Left lung (tissue), 10 donors: ENCODE results near the gene WWC1. TPM values are rescaled to one million over a fixed set of nuclear protein-coding genes. Genes with fewer than 3 reads are reported as not detected.

Experiments used
- ATAC-seq: fragments of 200-7000 bp; cut with Tn5 transposase; one replicate; pipeline ENCODE4 v1.9.1; 2020; ENCODE audit warnings: moderate library complexity
- DNase-seq, 4 donors: peaks; one replicate each; pipeline ENCODE4 v3.0.0-alpha.2; 2013 to 2020
- H3K27ac ChIP-seq, 2 donors: fragments of 200-600 bp; sonication (generic) in 1 of 2; one replicate each; pipeline versions ENCODE4 v1.5.0 to v1.8.0; 2020 to 2021
- H3K27me3 ChIP-seq, 2 donors: fragments of 200-600 bp; sonication (generic) in 1 of 2; one replicate each; pipeline versions ENCODE4 v1.5.0 to v1.8.0; 2020 to 2021
- H3K36me3 ChIP-seq, 2 donors: fragments of 200-600 bp; sonication (generic) in 1 of 2; one replicate each; pipeline versions ENCODE4 v1.5.0 to v1.8.0; 2020 to 2021
- H3K4me1 ChIP-seq, 2 donors: fragments of 200-600 bp; one replicate each; pipeline ENCODE4 v1.8.0; 2021
- H3K4me3 ChIP-seq, 2 donors: fragments of 200-600 bp; sonication (generic) in 1 of 2; one replicate each; pipeline versions ENCODE4 v1.5.0 to v1.8.0; 2020 to 2021; ENCODE audit warnings: mild to moderate bottlenecking in 1 of 2
- H3K9me3 ChIP-seq, 2 donors: fragments of 200-600 bp; sonication (generic) in 1 of 2; one replicate each; pipeline versions ENCODE4 v1.5.0 to v1.8.0; 2020 to 2021
- CTCF ChIP-seq, 2 donors: fragments of 200-600 bp; sonication (generic) in 1 of 2; IDR thresholded peaks; one replicate each; pipeline versions ENCODE4 v1.5.0 to v1.8.0; 2021; ENCODE audit warnings: antibody characterized with exemption in 2 of 2
- intact Hi-C, 2 donors: fragments of 100-400 bp; cut with DNase I; formaldehyde crosslinking; loops; one replicate each; pipeline versions ENCODE4 v1.11.2 to v1.14.2; 2022
- polyA plus RNA-seq, 6 donors: library from polyadenylated mRNA; unstranded; fragments of 120-200 nt; gene quantifications; one replicate each; pipeline ENCODE4 v1.2.1, GENCODE V29; 2013; ENCODE audit not compliant: insufficient read length in 6 of 6
- total RNA-seq, 2 donors: library from RNA; stranded (reverse); fragmentation: NEBNext Ultra II Directional; extraction: Animal tissue kit (Norgen Biotek cat#: 25700); gene quantifications; one replicate each; pipeline ENCODE4 v1.2.1, GENCODE V29; 2021
- donor health status: DM: no; HTN: yes; CAD: no.
- donor health status: DM: no; HTN: no; CAD: no.

The WWC1 gene
- total and polyA plus RNA-seq, 8 donors = 59.6 to 128 (median 86.1) TPM

- DNase-seq = no peak
- H3K9me3 ChIP-seq = peaks cover 0 to 10% of the 10 kb centered on the region in 2 donors
- H3K36me3 ChIP-seq = no peaks in the 10 kb centered on the region
- H3K4me1 ChIP-seq = no peaks in the 10 kb centered on the region
- no peak overlapping the region for H3K4me3 ChIP-seq
- no peaks in the 10 kb centered on the region for H3K27me3 ChIP-seq
- no peak for TF ChIP-seq CTCF (IDR thresholded peaks at IDR 0.05)
- ATAC-seq = no peak
- intact Hi-C loops = no loop called here
- H3K27ac ChIP-seq = no peak overlapping the region
These were observed 102.3 kb downstream of the WWC1 start for GRCh38 chr5:168393773-168394172.

DNA sequence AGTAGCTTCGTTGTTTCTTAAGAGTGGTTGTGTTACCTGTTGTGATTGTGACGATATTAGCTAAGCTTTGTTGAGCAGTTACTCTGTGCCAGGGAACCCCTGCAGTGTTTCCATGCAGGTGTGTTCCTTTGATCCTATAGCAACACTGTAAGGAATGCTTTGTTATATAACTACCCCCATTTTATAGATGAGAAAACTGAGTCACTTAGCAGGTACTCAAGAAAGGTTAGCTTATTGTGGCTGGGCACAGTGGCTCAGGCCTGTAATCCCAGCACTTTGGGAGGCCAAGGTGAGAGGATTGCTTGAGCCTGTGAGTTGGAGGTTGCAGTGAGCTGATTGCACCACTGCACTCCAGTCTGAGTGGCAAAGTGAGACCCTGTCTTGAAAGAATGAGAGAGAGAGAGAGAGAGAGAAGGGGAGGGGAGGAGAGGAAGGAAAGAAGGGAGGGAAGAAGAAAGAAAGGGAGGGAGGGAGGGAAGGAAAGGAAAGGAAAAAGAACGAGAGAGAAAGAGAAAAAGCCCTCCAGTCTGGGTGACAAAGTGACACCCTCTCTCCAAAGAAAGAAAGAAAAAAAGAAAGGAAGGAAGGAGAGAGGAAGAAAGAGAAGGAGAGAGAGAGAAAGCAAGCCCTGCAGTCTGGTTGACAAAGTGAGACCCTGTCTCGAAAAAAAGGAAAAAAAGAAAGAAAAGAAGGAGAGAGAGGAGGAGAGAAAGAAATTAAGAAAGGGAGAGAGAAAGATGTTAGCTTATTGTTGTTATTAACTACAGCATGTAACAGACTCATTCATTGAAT, 109.2 kb downstream of the WWC1 start:
- TF ChIP-seq CTCF (IDR thresholded peaks at IDR 0.05) = no peak
- H3K27ac ChIP-seq = no peak overlapping the region

DNA sequence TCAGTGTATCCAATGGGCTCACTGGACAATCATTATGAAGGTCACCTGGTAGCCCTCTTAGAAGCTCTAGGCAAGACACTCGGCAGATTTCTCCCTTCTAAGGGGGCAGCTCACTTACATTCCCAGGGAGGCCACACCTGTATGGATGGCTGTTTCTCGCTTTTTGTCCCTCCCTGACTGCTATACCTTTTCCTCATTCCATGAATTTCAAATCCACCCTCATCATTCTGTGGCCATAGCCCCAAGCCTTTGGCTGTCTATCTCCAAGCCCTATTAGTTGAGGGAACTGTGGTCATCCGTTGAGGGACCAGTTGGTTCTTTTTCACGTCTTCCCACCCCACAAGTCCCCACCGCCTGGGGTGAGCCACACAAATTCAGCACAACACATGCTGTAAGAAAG, 109.8 kb downstream of the WWC1 start:
- no peak for TF ChIP-seq CTCF (IDR thresholded peaks at IDR 0.05)
- Histone ChIP-seq H3K27ac (peak overlapping the region; percentile 9 to 46), H3K4me1 (no peaks in the 10 kb centered on the region), H3K4me3 (no peak overlapping the region), H3K9me3 (no peaks in the 10 kb centered on the region), H3K27me3 (no peaks in the 10 kb centered on the region), H3K36me3 (no peaks in the 10 kb centered on the region)
- ATAC-seq = peak; percentile 9
- DNase-seq = no peak
- intact Hi-C loops = no loop called here

More for the DNA sequence above, 109.2 kb downstream of the WWC1 start:
- Histone ChIP-seq H3K4me1 (no peaks in the 10 kb centered on the region), H3K36me3 (no peaks in the 10 kb centered on the region), H3K9me3 (no peaks in the 10 kb centered on the region), H3K27me3 (no peaks in the 10 kb centered on the region), H3K4me3 (no peak overlapping the region)
- DNase-seq (no peak), ATAC-seq (no peak)
- intact Hi-C loops = no loop called here

- Histone ChIP-seq H3K9me3 (no peaks in the 10 kb centered on the region), H3K27me3 (no peaks in the 10 kb centered on the region), H3K4me3 (no peak overlapping the region), H3K27ac (peak overlapping the region; percentile 9 to 46), H3K36me3 (no peaks in the 10 kb centered on the region), H3K4me1 (no peaks in the 10 kb centered on the region)
- peak in 2 of 4 donors; percentile 26 to 79 for DNase-seq
- peak; percentile 90 for ATAC-seq
- no peak for TF ChIP-seq CTCF (IDR thresholded peaks at IDR 0.05)
- intact Hi-C loops = no loop called here
These were observed 110.4 kb downstream of the WWC1 start for GRCh38 chr5:168401880-168402279.

GRCh38 chr5:168404365-168404764, 112.9 kb downstream of the WWC1 start:
- ATAC-seq (no peak), DNase-seq (no peak)
- Histone ChIP-seq H3K36me3 (no peaks in the 10 kb centered on the region), H3K27me3 (no peaks in the 10 kb centered on the region), H3K27ac (no peak overlapping the region), H3K9me3 (no peaks in the 10 kb centered on the region), H3K4me1 (no peaks in the 10 kb centered on the region), H3K4me3 (no peak overlapping the region)
- intact Hi-C loops = no loop called here
- TF ChIP-seq CTCF (IDR thresholded peaks at IDR 0.05) = no peak
